Trophoblast cell (in vitro differentiated cells and primary cell): ENCODE measurements around the gene CCDC71.

ENCODE experiments used
- DNase-seq, 2 donors: peaks; one replicate each; pipeline ENCODE4 v3.0.0-alpha.2; 2016
- H2AFZ ChIP-seq: 2 replicates; pipeline ENCODE4 v1.6.1; 2013; ENCODE audit warnings: low read length, moderate library complexity, mild to moderate bottlenecking; ENCODE audit not compliant: insufficient read depth, poor library complexity
- H2AK5ac ChIP-seq: 2 replicates; pipeline ENCODE4 v1.6.1; 2013; ENCODE audit warnings: mild to moderate bottlenecking, low read length
- H2BK120ac ChIP-seq: 2 replicates; pipeline ENCODE4 v1.6.1; 2013; ENCODE audit warnings: low read length, mild to moderate bottlenecking, moderate library complexity; ENCODE audit not compliant: insufficient read depth, poor library complexity
- H2BK12ac ChIP-seq: 2 replicates; pipeline ENCODE4 v1.6.1; 2013; ENCODE audit warnings: mild to moderate bottlenecking, low read length, moderate library complexity
- H2BK5ac ChIP-seq: 2 replicates; pipeline ENCODE4 v1.6.1; 2013; ENCODE audit warnings: low read length, low read depth, moderate library complexity, mild to moderate bottlenecking; ENCODE audit not compliant: poor library complexity
- H3K14ac ChIP-seq: 2 replicates; pipeline ENCODE4 v1.6.1; 2013; ENCODE audit warnings: mild to moderate bottlenecking, low read length
- H3K18ac ChIP-seq: 2 replicates; pipeline ENCODE4 v1.6.1; 2013; ENCODE audit warnings: mild to moderate bottlenecking, low read length
- H3K23ac ChIP-seq: 2 replicates; pipeline ENCODE4 v1.6.1; 2013; ENCODE audit warnings: low read length
- H3K27ac ChIP-seq: 2 replicates; pipeline ENCODE4 v1.5.1; 2013; ENCODE audit warnings: low read depth, mild to moderate bottlenecking, inconsistent platforms, low read length, moderate library complexity
- H3K27me3 ChIP-seq: 2 replicates; pipeline ENCODE4 v1.6.1; 2013; ENCODE audit warnings: inconsistent platforms, mild to moderate bottlenecking, low read length, moderate library complexity; ENCODE audit not compliant: insufficient read depth
- H3K36me3 ChIP-seq, 2 experiments: 1 replicate in 1 of 2; 2 replicates in 1 of 2; pipeline ENCODE4 v1.6.1; 2013; ENCODE audit warnings: low read length in 2 of 2, mild to moderate bottlenecking in 2 of 2, moderate library complexity in 1 of 2; ENCODE audit not compliant: insufficient read depth in 2 of 2, control insufficient read depth in 1 of 2
- H3K4ac ChIP-seq: 2 replicates; pipeline ENCODE4 v1.6.1; 2013; ENCODE audit warnings: low read depth, mild to moderate bottlenecking, low read length, moderate library complexity
- H3K4me1 ChIP-seq, 2 experiments: 1 replicate in 1 of 2; 2 replicates in 1 of 2; pipeline ENCODE4 v1.6.1; 2013; ENCODE audit warnings: low read length in 2 of 2, mild to moderate bottlenecking in 2 of 2, moderate library complexity in 1 of 2; ENCODE audit not compliant: insufficient read depth in 2 of 2, control insufficient read depth in 1 of 2
- H3K4me2 ChIP-seq: 2 replicates; pipeline ENCODE4 v1.6.1; 2013; ENCODE audit warnings: inconsistent platforms, mild to moderate bottlenecking, low read length, moderate library complexity
- H3K4me3 ChIP-seq: 2 replicates; pipeline ENCODE4 v1.5.1; 2013; ENCODE audit warnings: mild to moderate bottlenecking, low read depth, low read length, inconsistent platforms
- H3K79me1 ChIP-seq: one replicate; pipeline ENCODE4 v1.6.1; 2013; ENCODE audit warnings: low read length
- H3K79me2 ChIP-seq: 2 replicates; pipeline ENCODE4 v1.6.1; 2013; ENCODE audit warnings: low read length, mild to moderate bottlenecking; ENCODE audit not compliant: control insufficient read depth, insufficient read depth, poor library complexity
- H3K9ac ChIP-seq: 2 replicates; pipeline ENCODE4 v1.6.1; 2013; ENCODE audit warnings: mild to moderate bottlenecking, low read length
- H3K9me3 ChIP-seq: 2 replicates; pipeline ENCODE4 v1.6.1; 2013; ENCODE audit warnings: low read depth, mild to moderate bottlenecking, control low read depth, inconsistent platforms, low read length; ENCODE audit not compliant: insufficient read depth
- H4K12ac ChIP-seq: 2 replicates; pipeline ENCODE4 v1.6.1; 2013; ENCODE audit warnings: low read depth, mild to moderate bottlenecking, low read length, moderate library complexity
- H4K8ac ChIP-seq: 2 replicates; pipeline ENCODE4 v1.6.1; 2013; ENCODE audit warnings: low read depth, mild to moderate bottlenecking, low read length, moderate library complexity
- H4K91ac ChIP-seq: one replicate; pipeline ENCODE4 v1.6.1; 2013; ENCODE audit warnings: low read depth, mild to moderate bottlenecking, low read length, moderate library complexity
- WGBS: extraction: QIAGEN DNeasy Blood & Tissue Kit; methylation state at CpG from one replicate; pipeline ENCODE4 v1.1.7; 2013; ENCODE audit warnings: missing lambda C conversion rate; ENCODE audit not compliant: insufficient read length, insufficient coverage; ENCODE audit errors: extremely low coverage; 5-methylcytosine and 5-hydroxymethylcytosine counted together

Gene CCDC71

DNA sequence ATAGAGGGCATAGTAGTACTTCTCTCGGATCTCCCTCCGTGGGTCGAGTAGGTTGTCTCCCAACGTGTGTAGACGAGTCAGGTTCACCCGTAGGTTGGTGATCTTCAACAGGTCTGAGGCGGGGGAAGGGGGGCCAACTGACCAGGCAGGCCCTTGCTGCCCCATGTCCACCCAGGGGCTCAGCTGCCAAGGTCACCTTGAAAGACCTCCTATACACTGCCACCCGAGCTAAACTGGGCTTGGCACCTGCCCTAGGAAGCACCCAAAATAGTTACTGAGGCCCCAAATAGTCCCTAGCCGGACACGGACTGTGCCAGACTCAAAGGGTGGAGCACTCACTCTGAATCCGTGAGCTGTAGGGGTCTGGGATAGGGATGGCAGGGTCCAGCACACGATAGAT lies 35.1 kb downstream of the CCDC71 start:
- Histone ChIP-seq H2AFZ (no peak overlapping the region), H3K79me1 (peaks cover 15% of the 10 kb centered on the region), H3K27ac (no peak overlapping the region), H2BK12ac (no peak overlapping the region), H2BK120ac (no peak overlapping the region), H3K4me1 (peaks cover 10 to 18% of the 10 kb centered on the region in 2 experiments), H3K14ac (no peak overlapping the region), H3K36me3 (peaks cover 37 to 41% of the 10 kb centered on the region in 2 experiments), H2BK5ac (no peak overlapping the region), H3K4me2 (no peak overlapping the region), H3K4ac (no peak overlapping the region), H4K8ac (no peak overlapping the region), H4K12ac (no peak overlapping the region), H3K79me2 (peaks cover 11% of the 10 kb centered on the region), H3K9me3 (no peaks in the 10 kb centered on the region), H3K23ac (no peak overlapping the region), H3K4me3 (no peak overlapping the region), H3K18ac (no peak overlapping the region), H2AK5ac (no peak overlapping the region), H3K27me3 (no peaks in the 10 kb centered on the region), H3K9ac (no peak overlapping the region), H4K91ac (no peak overlapping the region)
- DNase-seq = no peak
- WGBS = no CpG with 5 or more reads among the region's 12 CpGs

DNA sequence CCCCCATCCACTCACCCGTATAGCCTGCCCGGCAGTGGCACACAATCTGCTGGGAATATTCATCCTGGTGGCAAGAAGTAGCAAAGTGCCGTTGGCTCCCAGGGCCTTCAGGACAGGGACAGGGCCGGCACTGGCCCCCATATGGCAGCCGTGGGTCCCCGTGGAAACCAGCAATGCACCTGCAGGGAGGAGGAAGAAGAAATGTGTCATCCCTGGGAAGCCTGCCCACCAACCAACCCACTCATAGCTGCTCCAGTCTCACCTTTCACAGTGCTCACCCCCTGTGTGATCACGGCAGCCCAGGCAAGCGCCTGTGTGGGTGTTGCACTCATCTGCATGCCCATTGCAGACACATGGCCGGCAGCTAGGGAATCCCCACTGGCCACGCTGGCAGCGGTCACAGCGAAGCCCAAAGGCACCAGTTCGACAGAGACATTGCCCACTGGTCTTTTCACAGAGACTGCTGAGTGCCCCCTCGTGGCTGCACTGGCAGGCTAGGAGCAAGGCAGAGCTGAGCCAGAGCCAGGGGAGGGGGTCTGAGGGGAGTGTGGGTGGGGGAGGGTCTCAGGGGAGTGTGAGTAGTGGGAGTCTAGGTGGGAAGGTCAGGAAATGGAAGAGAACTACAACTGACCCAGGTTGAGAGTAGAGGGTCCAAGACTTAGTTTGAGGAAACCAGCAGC lies 41.0 kb downstream of the CCDC71 start:
- no peak overlapping the region for H2BK5ac ChIP-seq
- no peak overlapping the region for H3K18ac ChIP-seq
- no peak overlapping the region for H2BK12ac ChIP-seq
- no peak for DNase-seq
- H3K9ac ChIP-seq = no peak overlapping the region
- no peak overlapping the region for H3K27ac ChIP-seq
- H3K4me1 ChIP-seq = no peaks in the 10 kb centered on the region
- H3K4me2 ChIP-seq = no peak overlapping the region
- no peak overlapping the region for H4K12ac ChIP-seq
- peaks cover 5% of the 10 kb centered on the region for H3K79me1 ChIP-seq
- H2AK5ac ChIP-seq = no peak overlapping the region
- WGBS = no CpG with 5 or more reads among the region's 14 CpGs
- peaks cover 72 to 76% of the 10 kb centered on the region in 2 experiments for H3K36me3 ChIP-seq
- H3K23ac ChIP-seq = no peak overlapping the region
- H4K8ac ChIP-seq = no peak overlapping the region
- H3K4ac ChIP-seq = no peak overlapping the region
- peaks cover 3% of the 10 kb centered on the region for H3K9me3 ChIP-seq
- no peak overlapping the region for H2AFZ ChIP-seq
- no peak overlapping the region for H2BK120ac ChIP-seq
- H3K79me2 ChIP-seq = peaks cover 5% of the 10 kb centered on the region
- no peak overlapping the region for H3K4me3 ChIP-seq
- H3K14ac ChIP-seq = no peak overlapping the region
- H4K91ac ChIP-seq = no peak overlapping the region
- H3K27me3 ChIP-seq = no peaks in the 10 kb centered on the region

- no peak overlapping the region for H4K8ac ChIP-seq
Observed at GRCh38 chr3:49124203-49124602, 41.9 kb downstream of the CCDC71 start.

DNA sequence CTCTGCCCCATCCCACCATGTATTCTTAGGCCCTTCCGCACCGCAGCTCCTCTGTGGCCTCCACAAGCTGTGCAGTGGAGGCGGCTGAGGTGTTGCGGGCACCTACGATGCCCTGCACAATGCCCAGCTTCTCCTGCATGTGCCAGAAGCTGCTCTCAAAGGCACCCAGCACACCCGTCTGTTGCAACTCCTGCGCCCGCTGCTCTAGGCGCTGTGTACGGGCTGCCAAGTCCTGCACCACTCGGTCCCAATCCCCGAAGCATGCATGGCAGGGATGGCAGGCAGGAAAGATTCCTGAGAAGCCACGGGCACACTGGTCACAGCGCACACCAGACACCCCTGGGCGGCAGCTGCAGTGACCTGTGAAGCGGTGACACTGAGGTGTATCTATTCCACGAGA lies 42.4 kb downstream of the CCDC71 start:
- Histone ChIP-seq H3K79me2 (peaks cover 6% of the 10 kb centered on the region), H4K12ac (no peak overlapping the region), H3K4me1 (peaks cover 6 to 7% of the 10 kb centered on the region in 2 experiments), H3K23ac (no peak overlapping the region), H4K91ac (no peak overlapping the region), H3K36me3 (peaks cover 62 to 67% of the 10 kb centered on the region in 2 experiments), H3K9me3 (peaks cover 3% of the 10 kb centered on the region), H3K18ac (no peak overlapping the region), H3K9ac (no peak overlapping the region), H3K27ac (no peak overlapping the region), H2AFZ (no peak overlapping the region), H3K4me2 (no peak overlapping the region), H3K79me1 (peaks cover 5% of the 10 kb centered on the region), H2BK5ac (no peak overlapping the region), H2AK5ac (no peak overlapping the region), H3K4ac (no peak overlapping the region), H2BK120ac (no peak overlapping the region), H3K14ac (no peak overlapping the region), H3K27me3 (no peaks in the 10 kb centered on the region), H3K4me3 (no peak overlapping the region), H4K8ac (no peak overlapping the region), H2BK12ac (no peak overlapping the region)
- no peak for DNase-seq
- WGBS = no CpG with 5 or more reads among the region's 17 CpGs

More at GRCh38 chr3:49124203-49124602, 41.9 kb downstream of the CCDC71 start:
- no peak overlapping the region for H2BK120ac ChIP-seq
- H4K91ac ChIP-seq = no peak overlapping the region
- no CpG with 5 or more reads among the region's 7 CpGs for WGBS
- no peak overlapping the region for H3K4me3 ChIP-seq
- peaks cover 65 to 67% of the 10 kb centered on the region in 2 experiments for H3K36me3 ChIP-seq
- H3K79me2 ChIP-seq = peaks cover 6% of the 10 kb centered on the region
- H4K12ac ChIP-seq = no peak overlapping the region
- H3K9me3 ChIP-seq = peaks cover 3% of the 10 kb centered on the region
- H3K79me1 ChIP-seq = peaks cover 5% of the 10 kb centered on the region
- no peak overlapping the region for H3K9ac ChIP-seq
- no peak overlapping the region for H2AFZ ChIP-seq
- no peak overlapping the region for H3K14ac ChIP-seq
- no peak overlapping the region for H2AK5ac ChIP-seq
- no peak overlapping the region for H3K4ac ChIP-seq
- H2BK5ac ChIP-seq = no peak overlapping the region
- no peak overlapping the region for H3K23ac ChIP-seq
- no peak for DNase-seq
- no peak overlapping the region for H3K18ac ChIP-seq
- H3K27ac ChIP-seq = no peak overlapping the region
- H2BK12ac ChIP-seq = no peak overlapping the region
- H3K27me3 ChIP-seq = no peaks in the 10 kb centered on the region
- no peak overlapping the region for H3K4me2 ChIP-seq
- peaks cover 6 to 7% of the 10 kb centered on the region in 2 experiments for H3K4me1 ChIP-seq
